Fibroblast of the aortic adventitia (primary cell): ENCODE results near the gene NAA10. TPM values are rescaled to one million over a fixed set of nuclear protein-coding genes. Genes with fewer than 3 reads are reported as not detected.

Experiments
- DNase-seq: peaks from one replicate; pipeline ENCODE4 v3.0.0-alpha.2; 2010; ENCODE audit warnings: low read depth
- H3K4me3 ChIP-seq: 2 replicates; pipeline ENCODE4 v1.5.1; 2011; ENCODE audit warnings: low read depth, mild to moderate bottlenecking, control low read depth, low read length, moderate library complexity
- total RNA-seq: library from RNA; depleted of rRNA; stranded (reverse); fragments of >200 nt; gene quantifications from 2 replicates; pipeline ENCODE4 v1.2.3, GENCODE V29; 2012; ENCODE audit warnings: low replicate concordance
- TF ChIP-seq, protein P1 (sequence below): IDR thresholded peaks from 2 replicates; pipeline ENCODE4 v1.5.1; 2011; ENCODE audit warnings: mild to moderate bottlenecking, low read length, control low read depth, inconsistent platforms; ENCODE audit not compliant: insufficient read depth

NAA10 gene
- total RNA-seq, 1 donor, result 84.7 TPM

DNA sequence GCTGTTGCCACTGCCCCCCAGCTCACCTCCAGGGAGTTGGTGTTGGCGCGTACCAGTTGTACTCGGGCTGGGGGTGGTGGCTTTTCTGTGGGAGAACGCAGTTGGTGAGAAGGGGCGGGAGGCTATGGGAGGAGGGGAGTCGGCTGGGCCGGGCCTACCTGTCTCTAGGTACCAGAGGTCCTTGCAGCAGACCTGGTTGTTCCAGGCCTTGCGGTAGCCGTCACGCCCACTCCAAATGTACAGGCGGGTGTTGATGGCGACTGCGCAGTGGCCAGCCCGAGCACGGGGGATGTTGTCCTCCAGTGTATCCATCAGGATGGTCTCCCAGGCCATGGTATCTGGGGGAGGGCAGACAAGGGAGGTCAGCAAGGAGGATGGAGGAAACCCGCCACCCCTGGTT, 25.2 kb upstream of the NAA10 start:
- no peak overlapping the region for H3K4me3 ChIP-seq
- TF ChIP-seq, protein P1, sequence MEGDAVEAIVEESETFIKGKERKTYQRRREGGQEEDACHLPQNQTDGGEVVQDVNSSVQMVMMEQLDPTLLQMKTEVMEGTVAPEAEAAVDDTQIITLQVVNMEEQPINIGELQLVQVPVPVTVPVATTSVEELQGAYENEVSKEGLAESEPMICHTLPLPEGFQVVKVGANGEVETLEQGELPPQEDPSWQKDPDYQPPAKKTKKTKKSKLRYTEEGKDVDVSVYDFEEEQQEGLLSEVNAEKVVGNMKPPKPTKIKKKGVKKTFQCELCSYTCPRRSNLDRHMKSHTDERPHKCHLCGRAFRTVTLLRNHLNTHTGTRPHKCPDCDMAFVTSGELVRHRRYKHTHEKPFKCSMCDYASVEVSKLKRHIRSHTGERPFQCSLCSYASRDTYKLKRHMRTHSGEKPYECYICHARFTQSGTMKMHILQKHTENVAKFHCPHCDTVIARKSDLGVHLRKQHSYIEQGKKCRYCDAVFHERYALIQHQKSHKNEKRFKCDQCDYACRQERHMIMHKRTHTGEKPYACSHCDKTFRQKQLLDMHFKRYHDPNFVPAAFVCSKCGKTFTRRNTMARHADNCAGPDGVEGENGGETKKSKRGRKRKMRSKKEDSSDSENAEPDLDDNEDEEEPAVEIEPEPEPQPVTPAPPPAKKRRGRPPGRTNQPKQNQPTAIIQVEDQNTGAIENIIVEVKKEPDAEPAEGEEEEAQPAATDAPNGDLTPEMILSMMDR, result no peak
- DNase-seq, result no peak

DNA sequence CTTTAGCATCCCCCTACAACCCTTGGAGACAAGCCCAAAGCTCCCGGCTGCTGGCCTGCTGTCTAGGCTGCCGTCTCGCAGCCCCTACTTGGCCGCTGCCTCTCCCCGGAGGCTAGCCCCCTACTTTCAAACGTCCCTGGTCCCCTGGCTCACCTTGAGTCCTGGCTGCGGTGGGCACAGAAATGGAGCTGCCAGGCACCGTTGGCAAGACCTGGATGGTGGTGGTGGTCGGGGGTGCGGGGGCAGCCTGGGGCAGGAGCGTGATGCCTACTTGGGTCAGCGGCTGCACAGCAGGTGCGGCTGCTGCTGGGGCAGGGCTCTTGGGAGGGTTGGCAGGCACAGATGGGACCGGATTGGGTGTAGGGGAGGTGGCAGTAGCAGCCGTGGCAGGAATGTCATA, 24.8 kb upstream of the NAA10 start:
- no peak for DNase-seq
- TF ChIP-seq, protein P1, result no peak
- H3K4me3 ChIP-seq, result no peak overlapping the region

DNA sequence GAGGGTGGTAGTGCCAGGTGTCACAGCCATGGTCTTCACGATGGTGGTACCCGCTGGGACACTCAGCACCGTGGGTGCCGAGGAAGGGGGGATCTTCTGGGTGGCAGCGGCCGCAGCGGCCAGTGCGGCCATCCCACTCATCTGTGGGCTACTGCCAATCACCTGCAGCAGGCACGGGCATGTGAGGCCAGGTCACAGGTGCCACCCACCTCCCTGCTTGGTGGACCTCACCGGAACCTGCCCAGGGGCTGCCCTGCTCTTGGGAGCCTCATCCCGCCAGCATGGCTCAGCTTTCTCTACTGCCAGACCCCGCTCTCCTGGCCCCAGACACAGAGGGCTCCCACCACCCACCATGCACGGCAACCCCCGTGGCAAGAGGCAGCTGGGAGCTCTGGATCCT, 23.8 kb upstream of the NAA10 start:
- TF ChIP-seq, protein P1, result no peak
- DNase-seq, result no peak
- H3K4me3 ChIP-seq, result no peak overlapping the region

DNA sequence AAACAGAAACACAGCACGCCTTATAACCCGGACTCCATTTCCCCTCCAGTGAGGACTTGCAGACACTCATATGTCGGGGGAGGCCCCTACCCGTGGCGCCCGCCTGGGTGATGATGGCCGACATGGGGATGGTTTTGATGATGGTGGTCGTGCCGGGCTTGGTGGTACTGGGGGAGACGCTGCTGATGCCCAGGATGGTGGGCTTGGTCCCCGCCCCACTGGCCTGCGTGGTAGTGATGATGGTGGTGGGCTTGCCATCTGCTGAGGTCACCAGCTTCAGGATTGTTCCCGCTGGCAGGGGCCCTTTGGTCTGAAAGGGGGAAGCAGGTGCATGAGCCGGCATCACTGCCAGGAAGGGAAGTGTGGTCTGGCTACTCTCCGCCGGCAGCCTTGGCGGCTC, 22.4 kb upstream of the NAA10 start:
- H3K4me3 ChIP-seq, result no peak overlapping the region
- TF ChIP-seq, protein P1, result no peak
- no peak for DNase-seq

DNA sequence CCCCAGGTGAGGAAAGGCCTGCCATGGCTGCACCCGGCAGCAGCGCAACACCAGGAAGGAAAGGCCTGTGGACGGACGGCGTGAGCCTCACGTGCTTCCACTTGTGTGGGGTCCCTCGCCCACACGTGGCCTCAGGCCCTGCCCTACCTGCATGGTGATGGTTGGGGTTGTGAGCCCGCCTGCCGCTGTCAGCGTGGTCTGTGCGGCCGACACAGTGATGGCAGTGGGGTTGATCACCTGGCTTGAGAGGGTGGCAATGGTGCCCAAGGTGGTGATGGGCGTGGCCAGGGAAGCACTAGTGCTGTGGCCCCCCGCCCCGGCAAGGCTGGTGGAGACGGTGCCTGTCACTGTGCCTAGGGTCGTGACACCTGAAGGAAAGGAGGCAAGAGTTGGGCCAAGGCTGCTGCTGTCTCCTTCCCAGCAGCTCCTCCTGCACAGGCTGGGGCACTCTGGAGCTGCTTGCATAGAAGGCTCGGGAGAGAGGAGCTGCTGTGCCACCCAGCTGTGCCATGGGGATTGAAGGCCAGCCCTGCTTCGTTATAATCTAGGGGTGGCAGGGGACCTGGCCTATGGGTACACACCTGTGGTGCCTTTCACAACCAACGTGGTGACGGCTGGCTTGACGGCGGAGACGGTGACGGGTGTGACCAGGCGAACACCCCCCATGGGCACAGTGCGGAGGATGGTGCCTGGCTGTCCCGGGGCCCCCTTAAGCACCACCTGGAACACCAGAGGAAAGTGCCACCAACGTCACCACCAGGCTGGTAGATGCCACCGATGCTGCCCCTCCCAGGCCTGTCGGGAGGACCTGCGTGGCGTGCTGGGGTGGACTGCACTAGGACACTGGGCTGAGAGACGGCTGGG, 21.4 kb upstream of the NAA10 start:
- TF ChIP-seq, protein P1, result no peak
- no peak for DNase-seq
- no peak overlapping the region for H3K4me3 ChIP-seq

DNA sequence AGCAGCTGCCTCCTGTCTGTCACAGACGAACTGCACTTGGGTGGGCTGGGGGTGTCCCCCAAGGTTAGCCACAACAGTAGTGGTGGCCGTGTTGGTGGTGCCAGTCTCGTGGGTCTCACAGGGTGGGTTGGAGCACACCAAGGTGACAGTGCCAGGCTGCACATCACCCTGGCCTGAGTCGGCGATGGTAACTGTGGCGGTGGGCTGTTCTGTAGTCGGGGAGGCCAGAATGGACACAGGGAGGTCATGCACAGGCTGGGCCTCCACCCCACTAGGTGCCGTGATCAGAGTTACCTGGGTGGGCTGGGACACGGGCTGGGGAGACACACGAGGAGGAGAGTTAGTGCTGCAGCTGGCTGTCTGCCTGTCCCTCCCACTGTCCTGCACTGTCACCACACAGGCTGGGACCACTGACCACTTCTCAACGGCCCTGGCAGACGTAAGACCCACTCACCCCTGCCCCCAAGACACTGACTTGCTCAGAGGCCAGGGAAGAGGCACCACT, 20.4 kb upstream of the NAA10 start:
- no peak for DNase-seq
- TF ChIP-seq, protein P1, result no peak
- H3K4me3 ChIP-seq, result no peak overlapping the region
